ENCODE measurements around the gene PIGV.

The PIGV gene

DNA sequence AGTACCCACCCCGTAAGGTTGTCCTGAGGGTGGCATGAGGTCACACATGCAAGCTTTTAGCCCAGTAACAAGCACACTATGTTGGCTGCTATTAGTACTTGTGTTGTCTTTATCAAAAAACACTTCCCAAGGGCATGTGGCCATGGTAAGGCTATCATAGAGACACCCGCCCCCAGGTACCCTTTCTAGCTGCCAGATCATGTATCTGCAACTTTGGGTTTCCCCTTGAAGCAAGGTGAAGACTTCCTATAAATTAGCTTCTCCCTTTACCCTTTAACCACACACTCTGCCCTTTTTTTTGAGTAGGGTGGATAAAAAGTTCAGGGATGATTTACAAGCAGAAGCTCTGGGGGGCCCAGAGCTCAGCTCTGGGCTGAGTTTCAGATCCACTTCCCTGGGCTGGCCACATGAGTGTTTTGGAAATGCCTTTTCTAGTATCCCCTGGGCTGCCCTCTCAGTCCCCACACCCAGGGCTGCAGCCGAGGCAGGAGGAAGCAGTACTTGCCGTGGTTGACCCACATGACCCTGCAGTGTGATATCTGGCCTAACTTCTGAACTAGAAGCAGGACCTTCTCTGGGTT lies 40.8 kb downstream of the PIGV start:
- no CpG with 5 or more reads among the region's 4 CpGs for WGBS (ENCODE audit: extremely low coverage, insufficient coverage, low lambda C conversion rate)
- Histone ChIP-seq H3K79me1 (ENCODE audit: low read length) (peaks cover 7% of the 10 kb centered on the region), H2AK5ac (ENCODE audit: low read length) (no peak overlapping the region), H3K18ac (ENCODE audit: low read length) (no peak overlapping the region), H3K4me1 (ENCODE audit: control insufficient read depth, low read depth, low read length) (peaks cover 2% of the 10 kb centered on the region), H3K79me2 (ENCODE audit: control insufficient read depth, insufficient read depth, low read length) (peaks cover 2% of the 10 kb centered on the region), H3K56ac (ENCODE audit: low read length) (peak overlapping the region; percentile 30), H3K9ac (ENCODE audit: low read length) (no peak overlapping the region), H4K5ac (ENCODE audit: low read length) (no peak overlapping the region), H2BK5ac (ENCODE audit: low read length) (no peak overlapping the region), H3K36me3 (ENCODE audit: control insufficient read depth, insufficient read depth, low read length) (peaks cover 1% of the 10 kb centered on the region), H3K4me2 (ENCODE audit: low read length) (no peak overlapping the region), H3K4me3 (ENCODE audit: low read length) (no peak overlapping the region), H3K4ac (ENCODE audit: low read depth, low read length) (no peak overlapping the region), H2BK120ac (ENCODE audit: low read depth, low read length) (no peak overlapping the region), H4K8ac (ENCODE audit: low read depth, low read length) (no peak overlapping the region), H3K27me3 (ENCODE audit: insufficient read depth, low read length, poor library complexity) (no peaks in the 10 kb centered on the region), H3K27ac (ENCODE audit: low read depth, low read length) (no peak overlapping the region), H2BK15ac (replicated peaks; ENCODE audit: low read depth) (no peak overlapping the region), H3K23ac (ENCODE audit: low read length) (no peak overlapping the region)
- DNase-seq: no peak

DNA sequence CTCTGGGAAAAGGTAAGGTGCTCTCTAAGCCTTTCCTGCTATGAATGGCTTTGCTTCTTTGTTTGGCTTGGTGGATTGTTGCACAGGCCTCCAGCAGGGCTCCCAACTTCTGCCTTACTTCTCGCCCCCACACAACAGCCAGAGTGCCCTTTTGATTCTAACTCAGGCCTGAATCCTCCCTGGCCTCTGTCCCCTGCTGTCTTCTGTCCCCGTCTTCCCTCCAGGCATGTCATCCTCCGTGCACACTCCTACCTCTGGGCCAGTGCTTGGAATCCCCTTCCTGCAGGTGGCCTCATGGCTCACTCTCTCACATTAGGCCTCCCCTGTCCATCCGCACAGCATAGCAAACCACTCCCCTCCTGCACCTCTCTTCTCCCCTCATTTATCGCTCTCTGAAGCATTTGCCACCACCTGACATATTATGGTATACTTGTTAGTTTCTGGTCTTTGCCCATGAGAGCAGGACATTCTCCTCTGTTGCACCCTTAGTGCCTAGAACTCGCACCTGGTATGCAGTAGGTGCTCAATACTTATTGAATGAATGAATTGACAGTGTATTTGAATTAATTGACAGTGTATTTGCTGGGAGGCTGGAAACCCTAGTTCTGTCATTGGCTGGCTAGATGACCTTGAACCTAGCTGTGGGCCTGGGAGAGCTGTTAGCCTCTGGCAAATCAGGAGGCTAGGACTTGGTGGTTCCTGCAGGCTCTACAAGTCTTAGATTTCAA lies 41.6 kb downstream of the PIGV start:
- Histone ChIP-seq H3K4ac (ENCODE audit: low read depth, low read length) (no peak overlapping the region), H3K27me3 (ENCODE audit: insufficient read depth, low read length, poor library complexity) (no peaks in the 10 kb centered on the region), H3K4me3 (ENCODE audit: low read length) (no peak overlapping the region), H4K5ac (ENCODE audit: low read length) (no peak overlapping the region), H3K56ac (ENCODE audit: low read length) (peak overlapping the region; percentile 34), H3K9ac (ENCODE audit: low read length) (no peak overlapping the region), H4K8ac (ENCODE audit: low read depth, low read length) (no peak overlapping the region), H3K4me1 (ENCODE audit: control insufficient read depth, low read depth, low read length) (peaks cover 2% of the 10 kb centered on the region), H3K4me2 (ENCODE audit: low read length) (no peak overlapping the region), H3K79me2 (ENCODE audit: control insufficient read depth, insufficient read depth, low read length) (peaks cover 2% of the 10 kb centered on the region), H3K79me1 (ENCODE audit: low read length) (peaks cover 7% of the 10 kb centered on the region), H2BK15ac (replicated peaks; ENCODE audit: low read depth) (no peak overlapping the region), H3K36me3 (ENCODE audit: control insufficient read depth, insufficient read depth, low read length) (peaks cover 2% of the 10 kb centered on the region), H2AK5ac (ENCODE audit: low read length) (no peak overlapping the region), H3K18ac (ENCODE audit: low read length) (no peak overlapping the region), H2BK5ac (ENCODE audit: low read length) (no peak overlapping the region), H3K23ac (ENCODE audit: low read length) (no peak overlapping the region), H3K27ac (ENCODE audit: low read depth, low read length) (no peak overlapping the region), H2BK120ac (ENCODE audit: low read depth, low read length) (no peak overlapping the region)
- no CpG with 5 or more reads among the region's 6 CpGs for WGBS (ENCODE audit: extremely low coverage, insufficient coverage, low lambda C conversion rate)
- no peak for DNase-seq

- peaks cover 7% of the 10 kb centered on the region for H3K79me1 ChIP-seq (ENCODE audit: low read length)
- H3K36me3 ChIP-seq (ENCODE audit: control insufficient read depth, insufficient read depth, low read length): peaks cover 3% of the 10 kb centered on the region
- no peak overlapping the region for H3K4me3 ChIP-seq (ENCODE audit: low read length)
Observed at GRCh38 chr1:26831059-26831458, 43.3 kb downstream of the PIGV start.

DNA sequence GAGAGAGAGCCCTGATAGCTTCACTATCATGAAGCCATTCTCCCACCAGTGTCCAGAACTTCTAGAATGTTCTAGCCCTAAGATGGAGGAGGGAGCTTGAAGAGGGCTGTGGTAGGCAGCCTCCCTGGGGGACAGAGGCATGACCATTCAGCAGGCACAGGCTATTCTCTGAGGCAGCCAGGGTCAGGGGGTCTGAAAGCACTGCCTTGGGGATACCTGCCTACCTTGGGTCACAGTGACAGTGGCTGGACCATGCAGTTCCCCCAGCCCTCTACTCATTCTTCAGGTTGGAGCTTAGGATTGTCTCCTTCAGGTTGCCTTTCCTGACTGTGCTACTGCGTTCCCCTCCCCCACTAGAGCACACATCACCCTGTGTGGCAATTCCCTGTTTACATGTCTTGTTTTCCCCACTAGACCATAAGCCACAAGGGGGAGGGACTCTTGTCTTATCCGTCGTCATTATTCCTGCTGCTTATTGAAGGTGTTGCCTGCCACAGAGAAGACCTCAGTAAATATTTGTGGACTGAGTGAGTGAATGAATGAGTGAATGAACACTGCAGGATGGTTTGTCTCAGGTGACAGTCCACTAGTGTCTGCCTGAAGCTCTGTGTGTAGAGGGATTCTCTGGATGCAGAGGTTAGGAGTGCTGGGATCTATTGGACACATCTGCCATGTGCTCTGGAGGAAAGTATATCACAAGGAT lies 43.9 kb downstream of the PIGV start:
- H3K36me3 ChIP-seq (ENCODE audit: control insufficient read depth, insufficient read depth, low read length): peaks cover 3% of the 10 kb centered on the region

More at GRCh38 chr1:26831059-26831458, 43.3 kb downstream of the PIGV start:
- H3K4me1 ChIP-seq (ENCODE audit: control insufficient read depth, low read depth, low read length): no peaks in the 10 kb centered on the region
- DNase-seq: no peak
- H4K8ac ChIP-seq (ENCODE audit: low read depth, low read length): no peak overlapping the region
- no peak overlapping the region for H3K18ac ChIP-seq (ENCODE audit: low read length)
- H3K56ac ChIP-seq (ENCODE audit: low read length): no peak overlapping the region
- no peak overlapping the region for H2AK5ac ChIP-seq (ENCODE audit: low read length)
- no peak overlapping the region for H3K23ac ChIP-seq (ENCODE audit: low read length)
- H4K5ac ChIP-seq (ENCODE audit: low read length): no peak overlapping the region
- no peak overlapping the region for H3K9ac ChIP-seq (ENCODE audit: low read length)
- no peak overlapping the region for H2BK15ac ChIP-seq (replicated peaks; ENCODE audit: low read depth)
- WGBS (ENCODE audit: extremely low coverage, insufficient coverage, low lambda C conversion rate): no CpG with 5 or more reads among the region's 3 CpGs
- H2BK120ac ChIP-seq (ENCODE audit: low read depth, low read length): no peak overlapping the region
- no peak overlapping the region for H3K4me2 ChIP-seq (ENCODE audit: low read length)
- peaks cover 2% of the 10 kb centered on the region for H3K79me2 ChIP-seq (ENCODE audit: control insufficient read depth, insufficient read depth, low read length)
- H3K27ac ChIP-seq (ENCODE audit: low read depth, low read length): no peak overlapping the region
- H3K27me3 ChIP-seq (ENCODE audit: insufficient read depth, low read length, poor library complexity): no peaks in the 10 kb centered on the region
- H2BK5ac ChIP-seq (ENCODE audit: low read length): no peak overlapping the region
- H3K4ac ChIP-seq (ENCODE audit: low read depth, low read length): no peak overlapping the region

GRCh38 chr1:26832249-26832960 lies 44.7 kb downstream of the PIGV start:
- no peak for DNase-seq
- no peak overlapping the region for H3K4me3 ChIP-seq (ENCODE audit: low read length)
- WGBS (ENCODE audit: extremely low coverage, insufficient coverage, low lambda C conversion rate): no CpG with 5 or more reads among the region's 16 CpGs
- no peak overlapping the region for H2BK120ac ChIP-seq (ENCODE audit: low read depth, low read length)
- no peak overlapping the region for H4K8ac ChIP-seq (ENCODE audit: low read depth, low read length)
- no peaks in the 10 kb centered on the region for H3K4me1 ChIP-seq (ENCODE audit: control insufficient read depth, low read depth, low read length)
- no peak overlapping the region for H3K27ac ChIP-seq (ENCODE audit: low read depth, low read length)
- no peak overlapping the region for H3K23ac ChIP-seq (ENCODE audit: low read length)
- H3K4ac ChIP-seq (ENCODE audit: low read depth, low read length): no peak overlapping the region
- no peaks in the 10 kb centered on the region for H3K27me3 ChIP-seq (ENCODE audit: insufficient read depth, low read length, poor library complexity)
- H3K79me1 ChIP-seq (ENCODE audit: low read length): peaks cover 6% of the 10 kb centered on the region
- H3K79me2 ChIP-seq (ENCODE audit: control insufficient read depth, insufficient read depth, low read length): peaks cover 2% of the 10 kb centered on the region
- H2BK5ac ChIP-seq (ENCODE audit: low read length): no peak overlapping the region
- peaks cover 3% of the 10 kb centered on the region for H3K36me3 ChIP-seq (ENCODE audit: control insufficient read depth, insufficient read depth, low read length)
- no peak overlapping the region for H3K18ac ChIP-seq (ENCODE audit: low read length)
- no peak overlapping the region for H3K56ac ChIP-seq (ENCODE audit: low read length)
- H2AK5ac ChIP-seq (ENCODE audit: low read length): no peak overlapping the region
- H4K5ac ChIP-seq (ENCODE audit: low read length): no peak overlapping the region
- no peak overlapping the region for H2BK15ac ChIP-seq (replicated peaks; ENCODE audit: low read depth)
- no peak overlapping the region for H3K4me2 ChIP-seq (ENCODE audit: low read length)
- no peak overlapping the region for H3K9ac ChIP-seq (ENCODE audit: low read length)

More for the DNA sequence above, 43.9 kb downstream of the PIGV start:
- WGBS (ENCODE audit: extremely low coverage, insufficient coverage, low lambda C conversion rate): no CpG with 5 or more reads among the region's 3 CpGs
- no peaks in the 10 kb centered on the region for H3K27me3 ChIP-seq (ENCODE audit: insufficient read depth, low read length, poor library complexity)
- H3K4me1 ChIP-seq (ENCODE audit: control insufficient read depth, low read depth, low read length): no peaks in the 10 kb centered on the region
- no peak overlapping the region for H3K9ac ChIP-seq (ENCODE audit: low read length)
- H2AK5ac ChIP-seq (ENCODE audit: low read length): no peak overlapping the region
- no peak overlapping the region for H3K56ac ChIP-seq (ENCODE audit: low read length)
- no peak for DNase-seq
- no peak overlapping the region for H3K18ac ChIP-seq (ENCODE audit: low read length)
- H3K79me2 ChIP-seq (ENCODE audit: control insufficient read depth, insufficient read depth, low read length): peaks cover 2% of the 10 kb centered on the region
- H2BK15ac ChIP-seq (replicated peaks; ENCODE audit: low read depth): no peak overlapping the region
- no peak overlapping the region for H2BK120ac ChIP-seq (ENCODE audit: low read depth, low read length)
- H3K4ac ChIP-seq (ENCODE audit: low read depth, low read length): no peak overlapping the region
- H3K79me1 ChIP-seq (ENCODE audit: low read length): peaks cover 7% of the 10 kb centered on the region
- H3K4me2 ChIP-seq (ENCODE audit: low read length): no peak overlapping the region
- H3K4me3 ChIP-seq (ENCODE audit: low read length): no peak overlapping the region
- no peak overlapping the region for H2BK5ac ChIP-seq (ENCODE audit: low read length)
- no peak overlapping the region for H3K27ac ChIP-seq (ENCODE audit: low read depth, low read length)
- no peak overlapping the region for H4K5ac ChIP-seq (ENCODE audit: low read length)
- no peak overlapping the region for H4K8ac ChIP-seq (ENCODE audit: low read depth, low read length)
- H3K23ac ChIP-seq (ENCODE audit: low read length): no peak overlapping the region
